Measurements from ENCODE around the gene ZDHHC11. TPM values are rescaled to one million over a fixed set of nuclear protein-coding genes. Genes with fewer than 3 reads are reported as not detected.
"Not testable (repeated sequence)": the region's sequence is repeated elsewhere in the genome, so short reads cannot be mapped to it uniquely, and the experiment has no call there.

Gene ZDHHC11
- polyA plus RNA-seq, 3 donors = 3.5 to 5.9 (median 4.2) TPM

DNA sequence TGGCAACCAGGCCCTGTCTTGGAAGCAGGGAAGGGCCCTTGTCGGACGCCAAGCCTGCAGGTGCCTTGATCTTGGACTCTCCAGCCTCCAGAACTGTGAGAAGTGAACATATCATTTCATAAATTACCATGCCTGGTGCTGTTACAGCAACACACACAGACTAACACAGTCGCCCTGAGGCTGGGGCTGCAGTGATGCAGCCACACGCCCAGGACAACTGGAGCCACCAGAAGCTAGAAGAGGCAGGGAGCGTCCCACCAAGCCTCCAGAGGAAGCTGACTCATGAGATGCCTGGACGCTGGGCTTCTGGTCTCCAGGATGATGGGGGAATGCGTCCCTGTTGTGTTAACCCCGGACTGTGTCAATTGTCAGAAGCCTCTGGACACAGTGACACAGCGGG lies 71.8 kb downstream of the ZDHHC11 start:
- not testable (repeated sequence) for DNase-seq (ENCODE audit: low read depth in 3 of 3, low spot score in 2 of 3)

DNA sequence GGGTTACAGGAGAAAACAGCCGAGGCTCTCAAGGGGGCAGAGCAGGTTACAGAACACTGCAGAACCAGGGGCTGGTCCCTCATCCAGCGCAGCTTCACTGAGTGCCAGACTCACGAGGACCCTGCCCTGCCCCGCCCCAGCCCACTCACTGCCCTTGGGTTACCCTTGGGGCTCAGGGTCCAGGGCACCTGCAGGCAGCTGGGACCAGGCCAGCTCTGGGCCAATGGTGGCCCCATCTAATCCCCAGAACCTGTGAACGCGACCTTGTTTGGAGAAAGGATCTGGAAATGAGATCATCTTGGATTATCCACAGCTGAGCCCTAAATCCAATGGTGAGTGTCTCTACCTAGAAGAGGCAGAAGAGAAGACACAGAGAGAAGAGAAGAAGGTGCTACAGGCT lies 72.4 kb downstream of the ZDHHC11 start:
- DNase-seq (ENCODE audit: low read depth in 3 of 3, low spot score in 2 of 3) = not testable (repeated sequence)

DNA sequence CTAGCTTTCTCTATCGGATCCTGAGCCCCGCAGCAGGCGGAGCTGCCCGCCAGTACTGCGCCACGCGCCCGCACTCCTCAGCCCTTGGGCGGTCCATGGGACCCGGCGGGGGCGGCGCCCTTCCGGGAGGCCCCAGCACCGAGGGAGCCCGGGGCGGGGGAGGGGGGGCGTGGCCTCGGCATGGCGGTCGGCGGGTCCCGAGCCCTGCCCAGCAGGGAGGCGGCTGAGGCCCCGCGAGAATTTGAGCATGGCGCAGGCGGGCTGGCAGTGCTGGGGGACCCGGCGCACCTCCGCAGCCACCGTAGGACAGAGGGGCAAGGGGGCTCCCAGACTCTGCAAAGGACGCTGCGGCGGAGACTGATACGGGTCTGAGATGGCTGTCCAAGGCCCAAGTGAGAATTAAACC lies 73.0 kb downstream of the ZDHHC11 start:
- no peak for DNase-seq (ENCODE audit: low read depth in 3 of 3, low spot score in 2 of 3)

GRCh38 chr5:776862-777711 lies 73.7 kb downstream of the ZDHHC11 start:
- DNase-seq (ENCODE audit: low read depth in 3 of 3, low spot score in 2 of 3) = no peak

GRCh38 chr5:775961-776861 lies 74.6 kb downstream of the ZDHHC11 start:
- DNase-seq (ENCODE audit: low read depth in 3 of 3, low spot score in 2 of 3) = no peak

DNA sequence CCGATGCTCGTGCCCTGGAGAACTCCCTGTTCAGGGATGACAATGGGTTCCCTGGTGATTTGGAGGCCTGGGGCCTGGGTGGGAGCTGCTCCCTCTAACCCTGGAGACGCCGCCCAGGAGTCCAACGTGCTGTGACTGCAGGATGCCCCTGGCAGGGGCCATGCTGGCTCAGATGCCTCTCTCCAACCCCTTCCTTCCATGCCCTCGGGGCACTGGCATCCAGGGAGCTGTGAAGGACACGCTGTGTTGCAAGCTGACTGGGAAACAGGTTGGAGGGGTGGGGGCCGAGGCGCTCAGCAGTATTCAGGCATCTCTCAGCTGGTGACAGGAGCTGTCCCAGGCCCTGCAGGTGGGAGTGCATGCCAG lies 75.2 kb downstream of the ZDHHC11 start:
- DNase-seq (ENCODE audit: low read depth in 3 of 3, low spot score in 2 of 3) = not testable (repeated sequence)

DNA sequence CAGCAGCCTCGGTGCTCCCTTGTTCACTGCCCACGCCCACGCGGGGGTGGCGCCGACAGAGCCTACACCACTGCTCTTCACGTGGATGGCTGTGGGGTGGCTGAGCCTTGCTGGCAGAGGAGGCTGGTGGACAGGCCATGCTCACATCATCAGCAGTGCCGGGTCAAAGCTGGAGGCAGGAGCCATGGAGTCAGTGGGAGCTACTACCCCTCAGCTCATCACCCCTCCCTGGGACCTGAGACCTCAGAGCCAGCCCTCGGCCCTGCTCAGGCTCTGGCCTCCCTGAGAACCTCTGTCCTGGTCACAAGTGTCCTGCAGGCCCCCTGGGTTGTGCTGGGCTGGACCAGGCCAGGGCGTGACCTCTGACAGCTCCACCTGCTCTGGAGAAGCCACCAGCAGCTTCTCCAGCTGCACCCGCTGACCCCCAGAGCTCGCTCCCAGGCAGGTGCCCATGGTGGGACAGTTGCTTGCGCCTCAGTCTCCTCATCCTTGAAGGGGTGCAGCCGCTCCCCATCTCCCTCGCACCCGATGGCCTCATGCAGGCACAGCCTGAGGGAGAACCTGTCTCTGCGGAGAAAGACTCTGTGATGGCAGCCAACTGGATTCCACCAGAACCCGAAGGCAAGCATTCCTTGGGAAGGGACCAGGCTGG lies 75.8 kb downstream of the ZDHHC11 start:
- not testable (repeated sequence) for DNase-seq (ENCODE audit: low read depth in 3 of 3, low spot score in 2 of 3)

DNA sequence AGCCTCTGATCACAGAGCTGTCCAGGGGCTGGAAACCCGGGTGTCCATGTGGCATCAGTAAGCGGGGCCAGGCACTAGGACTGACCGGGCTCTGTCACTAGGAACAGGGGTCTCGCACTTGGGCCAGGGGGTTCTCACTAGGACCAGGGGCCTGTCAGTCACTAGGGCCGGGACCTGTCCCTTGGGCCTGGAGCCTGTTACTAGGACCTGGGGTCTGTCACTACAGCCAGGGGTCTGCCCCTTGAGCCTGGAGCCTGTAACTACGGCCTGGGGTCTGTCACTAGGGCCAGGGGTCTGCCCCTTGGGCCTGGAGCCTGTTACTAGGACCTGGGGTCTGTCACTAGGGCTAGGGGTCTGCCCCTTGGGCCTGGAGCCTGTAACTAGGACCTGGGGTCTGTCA lies 76.5 kb downstream of the ZDHHC11 start:
- not testable (repeated sequence) for DNase-seq (ENCODE audit: low read depth in 3 of 3, low spot score in 2 of 3)

GRCh38 chr5:773517-774264 lies 77.1 kb downstream of the ZDHHC11 start:
- no peak for DNase-seq (ENCODE audit: low read depth in 3 of 3, low spot score in 2 of 3)

DNA sequence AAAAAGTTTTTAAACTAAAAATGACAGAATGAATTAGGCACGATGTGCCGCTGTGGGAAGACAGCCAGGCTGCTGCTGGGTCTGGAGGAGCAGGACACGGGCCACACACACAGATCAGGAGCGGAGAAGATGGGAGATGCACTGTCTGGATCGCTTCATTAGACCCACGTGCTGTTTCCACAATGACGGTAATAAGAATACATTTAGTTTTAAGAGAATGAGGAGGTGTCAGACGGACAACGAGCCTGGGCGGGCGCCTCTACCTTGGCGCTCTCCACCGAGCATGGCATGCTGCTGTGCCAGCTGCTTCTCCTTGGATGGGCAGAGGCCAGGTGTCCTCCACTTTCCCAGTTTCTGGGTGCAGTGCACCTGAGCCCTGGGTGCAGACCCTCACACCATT lies 77.9 kb downstream of the ZDHHC11 start:
- not testable (repeated sequence) for DNase-seq (ENCODE audit: low read depth in 3 of 3, low spot score in 2 of 3)

GRCh38 chr5:772547-772890 lies 78.3 kb downstream of the ZDHHC11 start:
- DNase-seq (ENCODE audit: low read depth in 3 of 3, low spot score in 2 of 3) = not testable (repeated sequence)

- DNase-seq (ENCODE audit: low read depth in 3 of 3, low spot score in 2 of 3) = not testable (repeated sequence)
Measured at GRCh38 chr5:771841-772546, 78.8 kb downstream of the ZDHHC11 start.

- not testable (repeated sequence) for DNase-seq (ENCODE audit: low read depth in 3 of 3, low spot score in 2 of 3)
Measured at GRCh38 chr5:771087-771781, 79.6 kb downstream of the ZDHHC11 start.

GRCh38 chr5:770585-770984 lies 80.2 kb downstream of the ZDHHC11 start:
- DNase-seq (ENCODE audit: low read depth in 3 of 3, low spot score in 2 of 3) = not testable (repeated sequence)

DNA sequence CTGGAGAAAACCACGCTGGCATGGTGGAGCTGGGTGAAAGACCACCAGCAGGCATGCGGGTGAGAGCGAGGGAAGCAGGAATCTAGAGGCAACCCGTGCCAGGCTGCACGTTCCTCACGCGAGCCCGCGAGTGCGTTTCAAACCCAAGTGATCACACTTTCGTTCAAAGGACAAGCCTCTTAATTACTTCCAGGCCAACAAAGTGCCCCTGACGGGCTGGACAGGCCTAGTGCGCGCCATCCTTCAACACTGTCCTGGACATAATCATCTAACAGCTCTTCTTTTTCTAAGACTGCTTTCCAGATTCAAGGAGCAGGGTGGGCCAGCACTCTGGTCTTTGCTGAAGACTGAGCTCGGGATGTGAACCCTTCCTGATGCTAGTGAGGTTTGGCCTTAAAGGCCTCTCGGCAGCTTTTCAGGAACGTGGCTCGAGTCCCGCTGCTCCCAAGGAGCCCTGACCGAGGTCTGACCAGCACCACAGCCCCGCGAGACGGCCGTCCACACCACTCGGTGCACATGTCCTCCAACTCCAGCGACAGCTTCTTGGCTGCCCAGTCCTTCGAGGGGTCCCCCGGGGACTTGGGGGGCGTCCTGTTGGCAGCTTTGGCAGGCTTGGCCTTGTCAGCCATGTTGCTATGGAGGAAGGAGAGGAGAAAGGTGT lies 81.2 kb downstream of the ZDHHC11 start:
- DNase-seq (ENCODE audit: low read depth in 3 of 3, low spot score in 2 of 3) = not testable (repeated sequence)

GRCh38 chr5:766666-767431 lies 83.9 kb downstream of the ZDHHC11 start:
- no peak for DNase-seq (ENCODE audit: low read depth in 3 of 3, low spot score in 2 of 3)

DNA sequence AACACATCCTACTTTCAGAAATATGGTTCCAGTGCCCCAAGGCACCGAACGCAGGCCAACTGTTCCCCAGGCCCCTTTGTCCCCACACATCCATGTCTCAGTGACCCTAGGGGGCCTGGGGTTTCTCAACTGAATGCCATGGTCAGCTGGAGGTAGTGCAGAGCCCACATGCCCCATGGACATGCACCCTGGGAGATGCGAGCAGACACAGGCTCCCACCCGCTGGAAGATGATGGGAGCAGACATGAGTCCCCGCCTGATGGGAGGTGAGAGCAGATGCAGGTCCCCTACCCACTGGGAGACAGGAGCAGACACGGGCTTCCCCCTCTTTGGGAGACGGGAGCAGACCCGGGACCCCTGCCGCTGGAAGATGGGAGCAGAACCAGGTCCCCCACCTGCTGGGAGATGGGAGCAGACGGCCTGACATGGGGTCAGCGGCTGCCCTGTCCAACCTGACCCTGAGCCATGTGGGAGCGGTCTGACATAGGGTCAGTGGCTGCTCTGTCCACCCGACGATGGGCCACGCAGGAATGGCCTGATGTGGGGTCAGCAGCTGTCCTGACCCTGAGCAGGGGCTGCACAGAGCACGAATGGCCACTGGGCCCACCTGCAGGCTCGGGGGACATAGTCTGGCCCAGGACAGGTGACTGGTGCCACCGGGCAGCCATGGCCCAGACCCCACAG lies 84.7 kb downstream of the ZDHHC11 start:
- no peak for DNase-seq (ENCODE audit: low read depth in 3 of 3, low spot score in 2 of 3)

Measured in right renal cortex interstitium (tissue), 3 donors.